ENCODE measurements around the gene COL4A4. TPM values are rescaled to one million over a fixed set of nuclear protein-coding genes. Genes with fewer than 3 reads are reported as not detected.

The COL4A4 gene
- polyA plus RNA-seq, 2 donors: 0.10 to 0.16 TPM

DNA sequence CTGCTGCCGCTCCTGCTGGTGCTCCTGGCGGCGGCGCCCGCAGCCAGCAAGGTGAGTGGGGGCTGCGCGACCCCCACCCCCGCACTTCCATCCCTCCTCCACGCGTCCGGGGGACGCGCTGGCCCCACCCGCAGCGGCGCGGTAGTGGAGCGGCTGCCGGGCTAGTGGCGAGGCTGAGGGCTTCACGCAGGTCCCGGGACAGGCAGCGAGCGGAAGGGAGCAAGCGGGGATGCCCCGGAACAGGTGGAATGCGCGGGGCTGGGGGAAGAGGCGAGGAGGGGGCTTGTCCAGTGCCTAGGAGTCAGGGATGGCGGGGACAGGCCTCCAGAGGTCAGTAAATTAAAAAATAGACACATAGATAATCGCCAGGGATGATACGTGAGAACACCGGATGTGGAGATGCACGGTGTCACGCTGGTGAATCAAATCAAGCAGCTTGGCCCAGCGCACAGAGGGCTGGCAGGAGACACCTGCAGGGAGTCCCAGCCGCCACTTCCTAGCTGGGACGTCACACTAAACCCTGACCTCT, 822 bp upstream of the COL4A4 start:
- Histone ChIP-seq H3K27me3 (ENCODE audit: control insufficient read depth in 1 of 2, insufficient read depth in 2 of 2, low read length in 2 of 2) (peaks cover 3 to 21% of the 10 kb centered on the region in 2 donors), H3K36me3 (ENCODE audit: control insufficient read depth in 2 of 2, insufficient read depth in 2 of 2, low read length in 1 of 2) (no peaks in the 10 kb centered on the region), H3K4me1 (ENCODE audit: control insufficient read depth in 2 of 2, insufficient read depth in 2 of 2, low read length in 1 of 2) (peaks cover 5 to 7% of the 10 kb centered on the region in 2 donors), H3K9me3 (ENCODE audit: control insufficient read depth in 2 of 2, insufficient read depth in 1 of 2, low read depth in 1 of 2, low read length in 1 of 2) (peaks cover 0 to 2% of the 10 kb centered on the region in 2 donors), H3K4me3 (ENCODE audit: low read depth in 1 of 2, low read length in 2 of 2) (peak overlapping the region; percentile 31 to 34), H3K27ac (ENCODE audit: low read depth in 2 of 2, low read length in 1 of 2) (no peak overlapping the region)
- WGBS, 2 donors: 2% methylated on average over 38 of the region's 38 CpGs

DNA sequence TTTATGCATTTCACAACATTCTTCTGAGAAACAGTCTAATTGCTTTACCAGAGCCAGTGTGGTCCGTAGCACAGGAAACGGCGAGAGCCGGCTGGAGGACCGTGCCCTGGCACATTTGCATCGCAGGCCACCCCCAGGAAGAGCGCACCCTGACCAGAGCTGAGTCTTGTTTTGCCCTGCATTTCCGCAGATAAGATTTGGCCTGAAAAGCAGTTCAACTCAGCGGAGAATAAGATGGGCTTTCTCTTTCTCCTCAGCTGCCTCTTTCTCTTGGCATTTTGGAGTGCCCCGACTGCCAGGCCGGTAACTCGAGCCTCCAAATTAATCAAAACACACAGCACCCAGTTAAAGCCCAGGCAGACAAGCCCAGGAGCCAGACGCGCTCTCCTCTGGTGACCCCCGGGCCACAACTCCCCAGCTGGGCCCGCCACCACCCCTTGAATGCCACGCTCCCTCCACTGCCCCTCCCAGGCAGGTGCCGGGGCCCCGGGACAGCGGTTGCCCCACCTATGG, 464 bp downstream of the COL4A4 start:
- no peak overlapping the region for H3K27ac ChIP-seq (ENCODE audit: low read depth in 2 of 2, low read length in 1 of 2)
- 1 to 3% methylated on average over 19 to 20 of the region's 20 CpGs for WGBS, 2 donors

DNA sequence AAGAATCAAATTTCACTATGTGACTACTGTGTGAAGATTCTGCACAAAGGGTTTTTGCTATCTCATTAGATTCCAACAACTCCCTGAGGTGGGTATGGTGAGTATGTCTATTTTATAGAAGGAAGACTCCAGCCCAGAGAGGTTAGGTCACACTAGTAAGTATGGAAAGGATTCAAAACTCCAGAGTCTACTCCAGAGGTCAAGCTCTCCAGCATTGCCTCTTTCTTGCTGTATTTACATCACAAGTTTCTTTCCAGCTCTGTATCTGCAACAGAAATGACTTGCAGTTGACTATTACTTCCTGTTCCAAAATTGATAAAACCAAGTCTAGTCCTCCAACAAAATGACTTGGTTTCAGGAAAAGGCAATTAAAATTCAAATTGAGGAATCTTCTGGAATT, 2.1 kb downstream of the COL4A4 start:
- no peaks in the 10 kb centered on the region for H3K9me3 ChIP-seq (ENCODE audit: control insufficient read depth in 2 of 2, insufficient read depth in 1 of 2, low read depth in 1 of 2, low read length in 1 of 2)

More for the DNA sequence above, 464 bp downstream of the COL4A4 start:
- H3K27me3 ChIP-seq (ENCODE audit: control insufficient read depth in 1 of 2, insufficient read depth in 2 of 2, low read length in 2 of 2): peaks cover 3 to 21% of the 10 kb centered on the region in 2 donors
- peaks cover 0 to 2% of the 10 kb centered on the region in 2 donors for H3K9me3 ChIP-seq (ENCODE audit: control insufficient read depth in 2 of 2, insufficient read depth in 1 of 2, low read depth in 1 of 2, low read length in 1 of 2)
- peak overlapping the region; percentile 31 to 34 for H3K4me3 ChIP-seq (ENCODE audit: low read depth in 1 of 2, low read length in 2 of 2)
- H3K4me1 ChIP-seq (ENCODE audit: control insufficient read depth in 2 of 2, insufficient read depth in 2 of 2, low read length in 1 of 2): peaks cover 5 to 7% of the 10 kb centered on the region in 2 donors
- no peaks in the 10 kb centered on the region for H3K36me3 ChIP-seq (ENCODE audit: control insufficient read depth in 2 of 2, insufficient read depth in 2 of 2, low read length in 1 of 2)

DNA sequence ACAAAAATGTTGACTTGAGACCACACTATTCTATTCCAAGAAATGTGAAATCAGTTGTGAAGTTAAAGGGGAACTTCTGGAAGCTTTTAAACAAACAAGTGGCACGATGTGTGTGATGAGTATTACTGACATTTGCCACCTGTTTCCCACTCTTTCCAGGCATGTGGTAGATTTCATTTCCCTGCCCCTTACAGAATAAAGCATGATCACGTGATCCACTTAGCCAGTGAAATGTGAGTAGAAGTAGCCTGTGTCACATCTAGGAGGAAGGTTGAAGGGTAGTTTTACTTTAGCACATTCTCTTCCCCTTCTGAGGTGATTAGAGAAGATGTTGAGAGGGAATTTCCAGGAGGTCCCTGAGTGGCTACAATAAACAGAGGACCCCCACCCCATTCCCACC, 3.8 kb downstream of the COL4A4 start:
- Histone ChIP-seq H3K4me3 (ENCODE audit: low read depth in 1 of 2, low read length in 2 of 2) (no peak overlapping the region), H3K9me3 (ENCODE audit: control insufficient read depth in 2 of 2, insufficient read depth in 1 of 2, low read depth in 1 of 2, low read length in 1 of 2) (no peaks in the 10 kb centered on the region), H3K27ac (ENCODE audit: low read depth in 2 of 2, low read length in 1 of 2) (no peak overlapping the region), H3K27me3 (ENCODE audit: control insufficient read depth in 1 of 2, insufficient read depth in 2 of 2, low read length in 2 of 2) (peaks cover 0 to 16% of the 10 kb centered on the region in 2 donors), H3K36me3 (ENCODE audit: control insufficient read depth in 2 of 2, insufficient read depth in 2 of 2, low read length in 1 of 2) (no peaks in the 10 kb centered on the region), H3K4me1 (ENCODE audit: control insufficient read depth in 2 of 2, insufficient read depth in 2 of 2, low read length in 1 of 2) (peaks cover 5 to 7% of the 10 kb centered on the region in 2 donors)
- 61 to 65% methylated on average over 2 of the region's 2 CpGs for WGBS, 2 donors

More for the DNA sequence above, 2.1 kb downstream of the COL4A4 start:
- Histone ChIP-seq H3K27ac (ENCODE audit: low read depth in 2 of 2, low read length in 1 of 2) (no peak overlapping the region), H3K36me3 (ENCODE audit: control insufficient read depth in 2 of 2, insufficient read depth in 2 of 2, low read length in 1 of 2) (no peaks in the 10 kb centered on the region), H3K4me1 (ENCODE audit: control insufficient read depth in 2 of 2, insufficient read depth in 2 of 2, low read length in 1 of 2) (peaks cover 5 to 7% of the 10 kb centered on the region in 2 donors), H3K27me3 (ENCODE audit: control insufficient read depth in 1 of 2, insufficient read depth in 2 of 2, low read length in 2 of 2) (peaks cover 0 to 18% of the 10 kb centered on the region in 2 donors), H3K4me3 (ENCODE audit: low read depth in 1 of 2, low read length in 2 of 2) (no peak overlapping the region)

DNA sequence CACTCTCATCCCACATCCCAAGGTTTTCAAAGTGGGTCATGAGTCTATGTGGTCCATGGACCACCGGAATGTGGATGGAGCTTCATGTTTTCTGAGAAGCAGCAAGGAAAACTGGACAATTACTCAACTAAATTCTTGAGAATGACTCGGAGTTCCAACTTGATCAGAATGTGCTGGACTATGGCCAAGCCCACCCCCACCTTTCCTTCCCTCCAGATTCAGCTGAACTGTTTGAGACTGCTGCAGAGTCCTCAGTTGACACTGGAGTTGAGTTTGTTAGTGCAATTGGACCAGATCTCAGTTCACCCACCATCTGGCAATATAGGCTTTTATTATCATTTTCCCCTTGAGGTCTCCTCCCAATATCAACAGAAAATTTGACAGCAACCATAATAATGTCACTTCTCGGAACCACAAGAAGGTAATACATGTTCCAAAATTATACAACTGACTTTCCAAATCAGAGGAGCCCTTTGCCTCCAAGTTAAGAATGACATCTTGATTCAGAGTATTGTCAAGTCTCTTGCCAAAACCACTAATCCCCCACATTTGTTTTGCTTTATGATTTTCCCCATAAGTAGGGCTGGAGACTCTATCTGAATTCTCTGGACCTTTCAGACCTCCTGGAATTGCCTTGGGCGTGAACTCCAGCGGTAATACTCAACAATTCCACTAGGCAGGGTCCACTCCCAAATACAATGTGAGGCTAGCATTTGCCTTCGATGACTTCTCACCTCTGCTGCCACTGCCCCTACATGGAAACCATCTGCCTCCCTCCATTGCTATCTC, 8.8 kb downstream of the COL4A4 start:
- H3K27ac ChIP-seq (ENCODE audit: low read depth in 2 of 2, low read length in 1 of 2): no peak overlapping the region
- no peaks in the 10 kb centered on the region for H3K4me1 ChIP-seq (ENCODE audit: control insufficient read depth in 2 of 2, insufficient read depth in 2 of 2, low read length in 1 of 2)
- 75 to 78% methylated on average over 6 of the region's 6 CpGs for WGBS, 2 donors
- H3K27me3 ChIP-seq (ENCODE audit: control insufficient read depth in 1 of 2, insufficient read depth in 2 of 2, low read length in 2 of 2): no peaks in the 10 kb centered on the region
- no peaks in the 10 kb centered on the region for H3K9me3 ChIP-seq (ENCODE audit: control insufficient read depth in 2 of 2, insufficient read depth in 1 of 2, low read depth in 1 of 2, low read length in 1 of 2)
- H3K4me3 ChIP-seq (ENCODE audit: low read depth in 1 of 2, low read length in 2 of 2): no peak overlapping the region
- no peaks in the 10 kb centered on the region for H3K36me3 ChIP-seq (ENCODE audit: control insufficient read depth in 2 of 2, insufficient read depth in 2 of 2, low read length in 1 of 2)

GRCh38 chr2:227153758-227154486, 10.1 kb downstream of the COL4A4 start:
- 67 to 68% methylated on average over 4 of the region's 4 CpGs for WGBS, 2 donors

DNA sequence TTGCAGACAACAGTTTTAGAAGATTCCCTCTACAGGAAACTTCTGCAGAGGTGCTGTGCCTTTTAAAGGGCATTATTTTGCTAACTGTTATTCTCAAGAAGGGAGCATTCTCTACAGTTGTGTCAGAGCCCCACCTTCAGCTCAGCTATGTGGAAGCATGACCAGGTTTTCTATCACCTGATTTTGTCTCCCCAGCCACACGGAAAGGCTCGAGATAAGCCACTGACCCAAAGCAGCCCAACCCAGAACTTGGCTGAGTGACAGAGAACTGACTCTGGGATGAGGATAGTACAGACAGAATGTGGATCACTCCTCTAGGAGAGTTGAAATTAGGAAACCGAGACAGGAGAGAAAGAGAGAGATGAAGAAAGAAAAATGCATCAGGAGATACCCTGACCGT, 10.7 kb downstream of the COL4A4 start:
- H3K27ac ChIP-seq (ENCODE audit: low read depth in 2 of 2, low read length in 1 of 2): no peak overlapping the region
- H3K4me3 ChIP-seq (ENCODE audit: low read depth in 1 of 2, low read length in 2 of 2): no peak overlapping the region
- H3K27me3 ChIP-seq (ENCODE audit: control insufficient read depth in 1 of 2, insufficient read depth in 2 of 2, low read length in 2 of 2): no peaks in the 10 kb centered on the region
- H3K4me1 ChIP-seq (ENCODE audit: control insufficient read depth in 2 of 2, insufficient read depth in 2 of 2, low read length in 1 of 2): no peaks in the 10 kb centered on the region
- H3K9me3 ChIP-seq (ENCODE audit: control insufficient read depth in 2 of 2, insufficient read depth in 1 of 2, low read depth in 1 of 2, low read length in 1 of 2): no peaks in the 10 kb centered on the region
- H3K36me3 ChIP-seq (ENCODE audit: control insufficient read depth in 2 of 2, insufficient read depth in 2 of 2, low read length in 1 of 2): no peaks in the 10 kb centered on the region
- 63 to 82% methylated on average over 4 of the region's 4 CpGs for WGBS, 2 donors

More at GRCh38 chr2:227153758-227154486, 10.1 kb downstream of the COL4A4 start:
- Histone ChIP-seq H3K9me3 (ENCODE audit: control insufficient read depth in 2 of 2, insufficient read depth in 1 of 2, low read depth in 1 of 2, low read length in 1 of 2) (no peaks in the 10 kb centered on the region), H3K4me1 (ENCODE audit: control insufficient read depth in 2 of 2, insufficient read depth in 2 of 2, low read length in 1 of 2) (no peaks in the 10 kb centered on the region), H3K4me3 (ENCODE audit: low read depth in 1 of 2, low read length in 2 of 2) (no peak overlapping the region), H3K27me3 (ENCODE audit: control insufficient read depth in 1 of 2, insufficient read depth in 2 of 2, low read length in 2 of 2) (no peaks in the 10 kb centered on the region), H3K36me3 (ENCODE audit: control insufficient read depth in 2 of 2, insufficient read depth in 2 of 2, low read length in 1 of 2) (no peaks in the 10 kb centered on the region), H3K27ac (ENCODE audit: low read depth in 2 of 2, low read length in 1 of 2) (no peak overlapping the region)

- no peak overlapping the region for H3K27ac ChIP-seq (ENCODE audit: low read depth in 2 of 2, low read length in 1 of 2)
- H3K4me3 ChIP-seq (ENCODE audit: low read depth in 1 of 2, low read length in 2 of 2): no peak overlapping the region
- H3K4me1 ChIP-seq (ENCODE audit: control insufficient read depth in 2 of 2, insufficient read depth in 2 of 2, low read length in 1 of 2): no peaks in the 10 kb centered on the region
- H3K27me3 ChIP-seq (ENCODE audit: control insufficient read depth in 1 of 2, insufficient read depth in 2 of 2, low read length in 2 of 2): no peaks in the 10 kb centered on the region
- H3K36me3 ChIP-seq (ENCODE audit: control insufficient read depth in 2 of 2, insufficient read depth in 2 of 2, low read length in 1 of 2): no peaks in the 10 kb centered on the region
- 92 to 94% methylated on average over 2 of the region's 2 CpGs for WGBS, 2 donors
- H3K9me3 ChIP-seq (ENCODE audit: control insufficient read depth in 2 of 2, insufficient read depth in 1 of 2, low read depth in 1 of 2, low read length in 1 of 2): no peaks in the 10 kb centered on the region
Observed at GRCh38 chr2:227152093-227152766, 11.8 kb downstream of the COL4A4 start.

DNA sequence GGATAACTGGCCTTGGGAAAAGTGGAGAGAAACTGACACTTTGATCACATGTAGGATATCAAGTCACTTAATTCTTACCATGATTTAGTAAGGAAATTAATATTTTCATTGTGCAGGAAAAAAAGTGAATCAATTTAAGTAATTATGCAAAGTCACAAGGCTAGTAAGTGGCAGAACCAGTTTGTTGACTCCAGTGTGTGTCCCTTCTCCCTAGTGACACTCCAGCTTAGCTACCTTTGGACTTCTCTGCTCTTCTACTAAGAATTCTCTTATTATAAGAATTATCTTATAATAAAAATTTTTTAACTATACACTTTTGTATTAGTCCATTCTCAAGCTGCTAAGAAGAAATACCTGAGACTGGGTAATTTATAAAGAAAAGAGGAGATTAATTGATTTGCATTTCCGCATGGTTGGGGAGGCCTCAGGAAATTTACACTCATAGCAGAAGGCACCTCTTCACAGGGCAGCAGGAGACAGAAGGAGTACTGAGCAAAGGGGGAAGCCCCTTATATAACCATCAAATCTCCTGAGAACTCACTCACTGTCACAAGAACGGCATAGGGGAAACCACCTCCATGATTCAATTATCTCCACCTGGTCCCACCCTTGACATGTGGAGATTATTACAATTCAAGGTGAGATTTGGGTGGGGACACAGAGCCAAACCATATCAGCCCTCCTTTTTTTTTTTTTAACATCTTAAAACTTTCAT, 13.6 kb downstream of the COL4A4 start:
- H3K4me1 ChIP-seq (ENCODE audit: control insufficient read depth in 2 of 2, insufficient read depth in 2 of 2, low read length in 1 of 2): no peaks in the 10 kb centered on the region
- H3K9me3 ChIP-seq (ENCODE audit: control insufficient read depth in 2 of 2, insufficient read depth in 1 of 2, low read depth in 1 of 2, low read length in 1 of 2): no peaks in the 10 kb centered on the region
- H3K27me3 ChIP-seq (ENCODE audit: control insufficient read depth in 1 of 2, insufficient read depth in 2 of 2, low read length in 2 of 2): no peaks in the 10 kb centered on the region
- H3K36me3 ChIP-seq (ENCODE audit: control insufficient read depth in 2 of 2, insufficient read depth in 2 of 2, low read length in 1 of 2): no peaks in the 10 kb centered on the region
- H3K27ac ChIP-seq (ENCODE audit: low read depth in 2 of 2, low read length in 1 of 2): no peak overlapping the region
- no peak overlapping the region for H3K4me3 ChIP-seq (ENCODE audit: low read depth in 1 of 2, low read length in 2 of 2)
- 67 to 70% methylated on average over 2 of the region's 2 CpGs for WGBS, 2 donors
